Measurements from ENCODE around the gene ULK2.

DNA sequence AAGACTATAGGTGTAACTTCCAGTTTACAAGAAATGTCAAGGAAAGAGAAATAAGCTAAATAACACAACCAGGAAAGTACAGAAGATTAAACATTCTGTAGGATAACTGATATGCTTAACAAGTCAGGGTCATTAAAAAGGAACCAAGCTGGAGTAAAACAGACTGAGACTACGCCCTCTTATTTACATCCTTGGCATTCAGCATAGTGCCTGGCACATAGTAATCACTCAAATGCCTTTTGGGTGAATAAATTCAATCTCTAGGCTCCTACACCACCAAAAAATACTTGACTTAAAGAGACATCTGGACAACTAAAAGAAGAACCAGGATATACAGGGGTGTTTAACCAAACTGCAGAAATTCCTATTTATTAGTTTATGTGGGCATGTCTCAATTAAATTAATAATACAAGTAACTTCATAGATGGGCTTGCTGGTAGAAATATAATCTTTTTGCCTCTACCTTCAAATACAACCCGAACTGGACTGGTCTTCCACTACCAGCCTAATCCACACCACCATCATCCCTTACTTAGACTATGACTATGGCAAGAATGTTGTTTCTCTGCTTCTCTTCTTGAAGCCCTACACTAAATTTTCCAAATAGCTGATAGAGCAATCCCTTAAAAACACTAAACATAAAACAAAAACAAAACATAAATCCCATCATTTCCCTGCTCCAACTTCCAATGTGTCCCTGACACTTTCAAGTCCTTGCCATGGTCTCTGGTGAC is 47.7 kb upstream of the ULK2 start:
- TF ChIP-seq CTCF (IDR thresholded peaks at IDR 0.05) (no peak), EZH2 (IDR thresholded peaks at IDR 0.05) (no peak), EZH2phosphoT487 (IDR thresholded peaks at IDR 0.05) (no peak)

All from neural progenitor cell (in vitro differentiated cells).